Transverse colon (tissue), 4 donors: ENCODE results near the gene EML6. TPM values are rescaled to one million over a fixed set of nuclear protein-coding genes. Genes with fewer than 3 reads are reported as not detected.

Experiments used
- DNase-seq: peaks from one replicate; pipeline ENCODE4 v3.0.0-alpha.2; 2019
- H3K27ac ChIP-seq, 4 donors: fragments of 200-600 bp; sonication (generic); 2 replicates each; pipeline ENCODE4 v1.5.1; 2016 to 2018; ENCODE audit warnings: inconsistent platforms in 4 of 4
- H3K27me3 ChIP-seq: fragments of 200-600 bp; sonication (generic); 2 replicates; pipeline ENCODE4 v1.5.1; 2017; ENCODE audit warnings: inconsistent platforms
- H3K36me3 ChIP-seq, 4 donors: fragments of 200-600 bp; sonication (generic); 2 replicates each; pipeline ENCODE4 v1.5.1; 2017 to 2019; ENCODE audit warnings: inconsistent platforms in 4 of 4
- H3K4me1 ChIP-seq, 4 donors: fragments of 200-600 bp; sonication (generic); 2 replicates each; pipeline ENCODE4 v1.5.1; 2017 to 2020; ENCODE audit warnings: inconsistent platforms in 4 of 4
- H3K4me3 ChIP-seq, 4 donors: fragments of 200-600 bp; sonication (generic); 1 replicate in 1 of 4; 2 replicates in 3 of 4; pipeline versions ENCODE4 v1.5.1 to v1.6.1; 2017 to 2019; ENCODE audit warnings: inconsistent platforms in 4 of 4
- H3K9me3 ChIP-seq, 2 donors: fragments of 200-600 bp; sonication (generic); 2 replicates each; pipeline ENCODE4 v1.5.1; 2017 to 2019; ENCODE audit warnings: inconsistent platforms in 2 of 2
- CTCF ChIP-seq, 5 experiments: fragments of 200-600 bp in 3 of 5; fragments of 450-650 bp in 2 of 5; sonication (generic) in 3 of 5; IDR thresholded peaks; 1 replicate in 2 of 5; 2 replicates in 3 of 5; pipeline ENCODE4 v1.5.1; 2016 to 2017; ENCODE audit warnings: antibody characterized with exemption in 5 of 5, inconsistent platforms in 3 of 5, mild to moderate bottlenecking in 2 of 5, moderate library complexity in 1 of 5
- EP300 ChIP-seq: sonication (generic); formaldehyde crosslinking; IDR thresholded peaks from one replicate; pipeline ENCODE4 v1.6.1; 2017; ENCODE audit warnings: antibody characterized with exemption, low read depth
- POLR2A ChIP-seq: fragments of 450-650 bp; IDR thresholded peaks from one replicate; pipeline ENCODE4 v1.6.1; 2016; ENCODE audit warnings: antibody characterized with exemption, mild to moderate bottlenecking, moderate library complexity
- POLR2AphosphoS5 ChIP-seq, 3 donors: sonication (generic); formaldehyde crosslinking; IDR thresholded peaks; one replicate each; pipeline ENCODE4 v1.6.1; 2016; ENCODE audit warnings: antibody characterized with exemption in 3 of 3
- WGBS, 2 donors: methylation state at CpG; one replicate each; pipeline ENCODE4 v1.1.5; 2018; ENCODE audit warnings: low coverage in 1 of 2; 5-methylcytosine and 5-hydroxymethylcytosine counted together
- in situ Hi-C, 4 donors: fragments of 200-750 bp; cut with MboI; loops; one replicate each; pipeline versions ENCODE4 v1.15.0 to v1.15.1; 2017; ENCODE audit warnings: low sequenced_read_pairs in 3 of 4, low pct_ligation_motif_present in 1 of 4, low pct_unique_long_range_greater_than_20kb in 1 of 4
- intact Hi-C: fragments of 100-400 bp; cut with DNase I; formaldehyde crosslinking; loops from one replicate; pipeline ENCODE4 v1.15.1; 2023; ENCODE audit warnings: low total_unique reads
- total RNA-seq, 4 donors: library from RNA; depleted of rRNA; stranded (reverse); fragments of >200 nt; gene quantifications; one replicate each; pipeline ENCODE4 v1.1.0, GENCODE V29; 2016

The EML6 gene
- total RNA-seq, 4 donors from 2014 or later, result 1.5 to 8.2 (median 3.4) TPM

DNA sequence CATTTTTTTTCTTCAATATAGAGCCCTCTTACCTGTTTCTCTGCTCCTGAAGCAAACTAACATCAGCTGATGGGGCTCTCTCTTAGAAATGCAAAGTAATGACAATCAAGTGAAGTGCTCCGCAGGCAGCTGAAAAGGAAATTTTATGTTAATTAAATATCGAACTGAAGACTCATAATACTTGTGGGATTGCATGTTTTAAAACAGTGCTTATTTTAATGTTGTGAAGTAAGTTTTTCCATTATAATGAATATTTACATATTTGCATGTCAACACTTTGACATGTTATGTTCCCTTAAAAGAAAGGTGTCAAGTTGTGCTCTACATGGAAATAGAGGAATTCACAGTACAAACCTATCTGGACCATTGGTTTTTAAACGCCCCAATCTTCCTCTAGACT, 97.1 kb downstream of the EML6 start:
- no peaks in the 10 kb centered on the region for H3K36me3 ChIP-seq
- H3K4me3 ChIP-seq, result no peak overlapping the region
- in situ Hi-C loops (no loop called here), intact Hi-C loops (no loop called here)
- WGBS, 2 donors, result 76 to 84% methylated on average over 3 of the region's 3 CpGs
- H3K9me3 ChIP-seq, result no peaks in the 10 kb centered on the region
- no peak overlapping the region for H3K27ac ChIP-seq
- no peak for TF ChIP-seq POLR2A
- TF ChIP-seq POLR2AphosphoS5 (IDR thresholded peaks at IDR 0.05), result no peak
- no peak for TF ChIP-seq EP300
- TF ChIP-seq CTCF (IDR thresholded peaks at IDR 0.05), result no peak
- H3K4me1 ChIP-seq, result no peaks in the 10 kb centered on the region
- H3K27me3 ChIP-seq, result no peaks in the 10 kb centered on the region
- DNase-seq, result no peak

- 82 to 100% methylated on average over 2 to 4 of the region's 4 CpGs for WGBS, 2 donors
- Histone ChIP-seq H3K4me1 (no peaks in the 10 kb centered on the region), H3K9me3 (no peaks in the 10 kb centered on the region), H3K4me3 (no peak overlapping the region), H3K27me3 (no peaks in the 10 kb centered on the region), H3K36me3 (no peaks in the 10 kb centered on the region), H3K27ac (no peak overlapping the region)
- TF ChIP-seq POLR2A, result no peak
- intact Hi-C loops (no loop called here), in situ Hi-C loops (no loop called here)
- DNase-seq, result no peak
These were observed 101.1 kb downstream of the EML6 start for GRCh38 chr2:54824567-54824966.

DNA sequence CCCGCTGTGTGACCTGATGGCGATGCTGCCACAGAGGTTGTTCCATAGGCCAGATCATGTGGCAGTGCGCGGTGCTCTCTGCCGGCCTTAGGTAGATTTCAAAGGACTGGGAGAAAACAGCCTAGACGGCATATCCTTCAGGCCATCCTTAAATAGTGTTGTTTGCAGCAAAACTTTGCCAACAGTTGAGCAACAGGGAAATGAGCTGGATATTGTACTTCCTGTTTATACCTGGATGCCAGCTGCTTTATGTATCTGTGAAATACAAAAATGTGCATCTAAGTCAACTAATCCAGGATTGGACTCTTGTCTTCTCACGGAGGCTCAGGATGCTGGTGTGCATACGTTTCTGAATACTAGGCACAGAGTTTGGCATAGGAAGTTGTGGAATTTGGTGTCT, 107.1 kb downstream of the EML6 start:
- DNase-seq, result no peak
- intact Hi-C loops (no loop called here), in situ Hi-C loops (loop anchor here in 2 of 4 donors (10.0 to 25.0 kb wide), 2 partner anchors 306 to 318 kb away; no protein-coding TSS in a partner anchor)
- Histone ChIP-seq H3K27ac (no peak overlapping the region), H3K9me3 (no peaks in the 10 kb centered on the region), H3K36me3 (no peaks in the 10 kb centered on the region), H3K4me1 (no peaks in the 10 kb centered on the region), H3K27me3 (no peaks in the 10 kb centered on the region), H3K4me3 (no peak overlapping the region)
- no peak for TF ChIP-seq POLR2AphosphoS5 (IDR thresholded peaks at IDR 0.05)
- TF ChIP-seq EP300, result no peak
- TF ChIP-seq CTCF (IDR thresholded peaks at IDR 0.05), result no peak
- no peak for TF ChIP-seq POLR2A
- 88% methylated on average over 8 of the region's 8 CpGs; no CpG with 5 or more reads in 1 of the 2 donors for WGBS, 2 donors

DNA sequence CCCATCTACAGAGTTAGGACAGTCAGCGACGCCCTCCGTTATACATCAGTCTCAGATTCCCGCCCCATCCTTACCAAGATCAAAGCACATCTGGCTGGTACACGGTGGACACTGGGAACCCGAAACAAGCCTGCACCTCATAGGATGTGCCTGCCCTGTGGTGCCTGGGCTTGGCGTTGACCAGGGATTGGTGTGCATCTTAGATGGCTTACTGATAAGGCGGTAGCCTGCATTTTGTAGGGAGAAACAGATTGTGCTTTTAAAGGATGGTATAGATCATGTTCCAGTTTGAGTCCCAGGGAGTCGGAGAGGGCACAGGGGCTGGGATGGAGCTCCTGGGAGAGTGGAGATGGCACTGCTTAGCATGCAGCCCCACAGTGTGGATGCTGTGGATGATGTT, 108.0 kb downstream of the EML6 start:
- in situ Hi-C loops, result loop anchor here in 2 of 4 donors (10.0 to 25.0 kb wide), 2 partner anchors 307 to 319 kb away; no protein-coding TSS in a partner anchor
- Histone ChIP-seq H3K9me3 (no peaks in the 10 kb centered on the region), H3K4me3 (no peak overlapping the region), H3K27me3 (no peaks in the 10 kb centered on the region), H3K4me1 (no peaks in the 10 kb centered on the region), H3K36me3 (no peaks in the 10 kb centered on the region), H3K27ac (no peak overlapping the region)
- DNase-seq, result no peak
- TF ChIP-seq POLR2AphosphoS5 (IDR thresholded peaks at IDR 0.05) (no peak), POLR2A (no peak), EP300 (no peak), CTCF (IDR thresholded peaks at IDR 0.05) (no peak)
- intact Hi-C loops, result no loop called here
- 94% methylated on average over 9 of the region's 9 CpGs; no CpG with 5 or more reads in 1 of the 2 donors for WGBS, 2 donors

- Histone ChIP-seq H3K27me3 (no peaks in the 10 kb centered on the region), H3K9me3 (no peaks in the 10 kb centered on the region), H3K4me3 (no peak overlapping the region), H3K4me1 (no peaks in the 10 kb centered on the region), H3K27ac (no peak overlapping the region), H3K36me3 (no peaks in the 10 kb centered on the region)
- in situ Hi-C loops (loop anchor here in 2 of 4 donors (10.0 to 25.0 kb wide), 2 partner anchors 310 to 322 kb away; no protein-coding TSS in a partner anchor), intact Hi-C loops (no loop called here)
- no peak for DNase-seq
- no peak for TF ChIP-seq POLR2A
- no peak for TF ChIP-seq CTCF (IDR thresholded peaks at IDR 0.05)
- TF ChIP-seq POLR2AphosphoS5 (IDR thresholded peaks at IDR 0.05), result no peak
- TF ChIP-seq EP300, result no peak
- WGBS, 2 donors, result 89 to 94% methylated on average over 4 to 5 of the region's 5 CpGs
These were observed 111.3 kb downstream of the EML6 start for GRCh38 chr2:54834721-54835120.
